Transverse colon (tissue), 4 donors: ENCODE results near the gene RRAGD. TPM values are rescaled to one million over a fixed set of nuclear protein-coding genes. Genes with fewer than 3 reads are reported as not detected.

Experiments used
- DNase-seq: peaks from one replicate; pipeline ENCODE4 v3.0.0-alpha.2; 2019
- H3K27ac ChIP-seq, 4 donors: fragments of 200-600 bp; sonication (generic); 2 replicates each; pipeline ENCODE4 v1.5.1; 2016 to 2018; ENCODE audit warnings: inconsistent platforms in 4 of 4
- H3K27me3 ChIP-seq: fragments of 200-600 bp; sonication (generic); 2 replicates; pipeline ENCODE4 v1.5.1; 2017; ENCODE audit warnings: inconsistent platforms
- H3K36me3 ChIP-seq, 4 donors: fragments of 200-600 bp; sonication (generic); 2 replicates each; pipeline ENCODE4 v1.5.1; 2017 to 2019; ENCODE audit warnings: inconsistent platforms in 4 of 4
- H3K4me1 ChIP-seq, 4 donors: fragments of 200-600 bp; sonication (generic); 2 replicates each; pipeline ENCODE4 v1.5.1; 2017 to 2020; ENCODE audit warnings: inconsistent platforms in 4 of 4
- H3K4me3 ChIP-seq, 4 donors: fragments of 200-600 bp; sonication (generic); 1 replicate in 1 of 4; 2 replicates in 3 of 4; pipeline versions ENCODE4 v1.5.1 to v1.6.1; 2017 to 2019; ENCODE audit warnings: inconsistent platforms in 4 of 4
- H3K9me3 ChIP-seq, 2 donors: fragments of 200-600 bp; sonication (generic); 2 replicates each; pipeline ENCODE4 v1.5.1; 2017 to 2019; ENCODE audit warnings: inconsistent platforms in 2 of 2
- CTCF ChIP-seq, 5 experiments: fragments of 200-600 bp in 3 of 5; fragments of 450-650 bp in 2 of 5; sonication (generic) in 3 of 5; IDR thresholded peaks; 1 replicate in 2 of 5; 2 replicates in 3 of 5; pipeline ENCODE4 v1.5.1; 2016 to 2017; ENCODE audit warnings: antibody characterized with exemption in 5 of 5, inconsistent platforms in 3 of 5, mild to moderate bottlenecking in 2 of 5, moderate library complexity in 1 of 5
- EP300 ChIP-seq: sonication (generic); formaldehyde crosslinking; IDR thresholded peaks from one replicate; pipeline ENCODE4 v1.6.1; 2017; ENCODE audit warnings: antibody characterized with exemption, low read depth
- POLR2A ChIP-seq: fragments of 450-650 bp; IDR thresholded peaks from one replicate; pipeline ENCODE4 v1.6.1; 2016; ENCODE audit warnings: antibody characterized with exemption, mild to moderate bottlenecking, moderate library complexity
- POLR2AphosphoS5 ChIP-seq, 3 donors: sonication (generic); formaldehyde crosslinking; IDR thresholded peaks; one replicate each; pipeline ENCODE4 v1.6.1; 2016; ENCODE audit warnings: antibody characterized with exemption in 3 of 3
- WGBS, 2 donors: methylation state at CpG; one replicate each; pipeline ENCODE4 v1.1.5; 2018; ENCODE audit warnings: low coverage in 1 of 2; 5-methylcytosine and 5-hydroxymethylcytosine counted together
- in situ Hi-C, 4 donors: fragments of 200-750 bp; cut with MboI; loops; one replicate each; pipeline versions ENCODE4 v1.15.0 to v1.15.1; 2017; ENCODE audit warnings: low sequenced_read_pairs in 3 of 4, low pct_ligation_motif_present in 1 of 4, low pct_unique_long_range_greater_than_20kb in 1 of 4
- intact Hi-C: fragments of 100-400 bp; cut with DNase I; formaldehyde crosslinking; loops from one replicate; pipeline ENCODE4 v1.15.1; 2023; ENCODE audit warnings: low total_unique reads
- total RNA-seq, 4 donors: library from RNA; depleted of rRNA; stranded (reverse); fragments of >200 nt; gene quantifications; one replicate each; pipeline ENCODE4 v1.1.0, GENCODE V29; 2016

RRAGD gene
- total RNA-seq, 4 donors from 2014 or later, result 0.80 to 7.0 (median 2.2) TPM

- H3K27me3 ChIP-seq, result no peaks in the 10 kb centered on the region
- TF ChIP-seq EP300, result no peak
- no peak for TF ChIP-seq POLR2A
- no peak for TF ChIP-seq POLR2AphosphoS5 (IDR thresholded peaks at IDR 0.05)
- intact Hi-C loops (no loop called here), in situ Hi-C loops (loop anchor here in 1 of 4 donors (25.0 kb wide), 1 partner anchor 1047 kb away; no protein-coding TSS in a partner anchor)
- H3K9me3 ChIP-seq, result no peaks in the 10 kb centered on the region
- H3K4me1 ChIP-seq, result no peaks in the 10 kb centered on the region
- H3K36me3 ChIP-seq, result no peaks in the 10 kb centered on the region
- no peak for DNase-seq
- H3K4me3 ChIP-seq, result no peak overlapping the region
- no peak overlapping the region for H3K27ac ChIP-seq
- WGBS, 2 donors, result 99 to 100% methylated on average over 2 to 3 of the region's 3 CpGs
Observed at GRCh38 chr6:89440200-89440599, 28.1 kb upstream of the RRAGD start.

GRCh38 chr6:89439014-89439413, 26.9 kb upstream of the RRAGD start:
- H3K4me1 ChIP-seq, result peaks cover 0 to under 1% (median 0%) of the 10 kb centered on the region in 4 donors
- WGBS, 2 donors, result 95 to 96% methylated on average over 2 of the region's 2 CpGs
- no peaks in the 10 kb centered on the region for H3K9me3 ChIP-seq
- DNase-seq, result no peak
- in situ Hi-C loops (loop anchor here in 3 of 4 donors (10.0 to 25.0 kb wide), 3 partner anchors 166 to 1048 kb away; no protein-coding TSS in a partner anchor), intact Hi-C loops (no loop called here)
- H3K27ac ChIP-seq, result no peak overlapping the region
- no peak overlapping the region for H3K4me3 ChIP-seq
- no peaks in the 10 kb centered on the region for H3K36me3 ChIP-seq
- TF ChIP-seq CTCF (IDR thresholded peaks at IDR 0.05) (no peak), EP300 (no peak), POLR2AphosphoS5 (IDR thresholded peaks at IDR 0.05) (no peak), POLR2A (no peak)
- no peaks in the 10 kb centered on the region for H3K27me3 ChIP-seq

- TF ChIP-seq POLR2AphosphoS5 (IDR thresholded peaks at IDR 0.05), result no peak
- no peak for TF ChIP-seq EP300
- TF ChIP-seq POLR2A, result no peak
- no peak for TF ChIP-seq CTCF (IDR thresholded peaks at IDR 0.05)
- no peak for DNase-seq
- Histone ChIP-seq H3K27ac (no peak overlapping the region), H3K4me1 (peaks cover 0 to 8% (median under 1%) of the 10 kb centered on the region in 4 donors), H3K27me3 (peaks cover 4% of the 10 kb centered on the region), H3K9me3 (no peaks in the 10 kb centered on the region), H3K36me3 (no peaks in the 10 kb centered on the region), H3K4me3 (no peak overlapping the region)
- in situ Hi-C loops, result loop anchor here in 3 of 4 donors (10.0 to 25.0 kb wide), 3 partner anchors 167 to 1049 kb away; no protein-coding TSS in a partner anchor
- WGBS, 2 donors, result 80 to 87% methylated on average over 1 of the region's 1 CpG
- intact Hi-C loops, result no loop called here
Observed at GRCh38 chr6:89438248-89438647, 26.2 kb upstream of the RRAGD start.

GRCh38 chr6:89436226-89436625, 24.2 kb upstream of the RRAGD start:
- Histone ChIP-seq H3K4me1 (peaks cover 4 to 14% (median 6%) of the 10 kb centered on the region in 4 donors), H3K4me3 (no peak overlapping the region), H3K27ac (no peak overlapping the region), H3K27me3 (peaks cover 6% of the 10 kb centered on the region), H3K36me3 (no peaks in the 10 kb centered on the region), H3K9me3 (no peaks in the 10 kb centered on the region)
- 56 to 77% methylated on average over 2 of the region's 2 CpGs for WGBS, 2 donors
- DNase-seq, result no peak
- TF ChIP-seq EP300, result no peak
- no peak for TF ChIP-seq POLR2AphosphoS5 (IDR thresholded peaks at IDR 0.05)
- TF ChIP-seq POLR2A, result no peak
- TF ChIP-seq CTCF (IDR thresholded peaks at IDR 0.05), result no peak
- in situ Hi-C loops, result loop anchor here in 3 of 4 donors (10.0 to 25.0 kb wide), 3 partner anchors 169 to 1051 kb away; no protein-coding TSS in a partner anchor
- intact Hi-C loops, result no loop called here

GRCh38 chr6:89434954-89435353, 22.9 kb upstream of the RRAGD start:
- Histone ChIP-seq H3K36me3 (no peaks in the 10 kb centered on the region), H3K9me3 (no peaks in the 10 kb centered on the region), H3K4me3 (no peak overlapping the region), H3K4me1 (peaks cover 4 to 14% (median 6%) of the 10 kb centered on the region in 4 donors), H3K27ac (no peak overlapping the region), H3K27me3 (peaks cover 6% of the 10 kb centered on the region)
- no peak for DNase-seq
- in situ Hi-C loops (loop anchor here (5.0 to 25.0 kb wide), 5 partner anchors 170 to 1052 kb away; no protein-coding TSS in a partner anchor), intact Hi-C loops (no loop called here)
- WGBS, 2 donors, result 86 to 90% methylated on average over 2 to 4 of the region's 4 CpGs
- TF ChIP-seq EP300 (no peak), POLR2AphosphoS5 (IDR thresholded peaks at IDR 0.05) (no peak), POLR2A (no peak), CTCF (IDR thresholded peaks at IDR 0.05) (no peak)
